HL-60/S4 (cell line): Measurements from ENCODE around the gene VAMP8.
"Not testable (repeated sequence)": the region's sequence is repeated elsewhere in the genome, so short reads cannot be mapped to it uniquely, and the experiment has no call there.

Experiments
- in situ Hi-C: fragments of 300-500 bp; cut with MboI; formaldehyde crosslinking; loops from 2 replicates; pipeline ENCODE4 v1.14.3; 2022; ENCODE audit warnings: low sequenced_read_pairs

VAMP8 gene

GRCh38 chr2:85577386-85578242, at the start of gene VAMP8:
Gene VAMP8, plus strand, starts transcription at chr2:85577586. Its CDS starts 61 bp downstream, at chr2:85577647.
- in situ Hi-C loops: no loop called here

GRCh38 chr2:85527787-85528186, 49.6 kb upstream of the VAMP8 start:
- in situ Hi-C loops: no loop called here

GRCh38 chr2:85528355-85528754, 49.0 kb upstream of the VAMP8 start:
- in situ Hi-C loops: no loop called here

- in situ Hi-C loops: no loop called here
Measured at GRCh38 chr2:85529809-85530208, 47.6 kb upstream of the VAMP8 start.

- in situ Hi-C loops: no loop called here
Measured at GRCh38 chr2:85531589-85531988, 45.8 kb upstream of the VAMP8 start.

- in situ Hi-C loops: no loop called here
Measured at GRCh38 chr2:85534099-85534498, 43.3 kb upstream of the VAMP8 start.

- in situ Hi-C loops: no loop called here
Measured at GRCh38 chr2:85534881-85535280, 42.5 kb upstream of the VAMP8 start.

GRCh38 chr2:85536479-85536878, 40.9 kb upstream of the VAMP8 start:
- in situ Hi-C loops: no loop called here

GRCh38 chr2:85537600-85538506, 39.5 kb upstream of the VAMP8 start:
- in situ Hi-C loops: no loop called here

- in situ Hi-C loops: no loop called here
Measured at GRCh38 chr2:85538507-85539360, 38.7 kb upstream of the VAMP8 start, which contains the start of gene MAT2A. Gene MAT2A, plus strand, starts transcription at chr2:85539168. Its CDS starts 120 bp downstream, at chr2:85539288.

GRCh38 chr2:85539361-85540132, 37.8 kb upstream of the VAMP8 start:
- in situ Hi-C loops: no loop called here

- in situ Hi-C loops: no loop called here
Measured at GRCh38 chr2:85540133-85540648, 37.2 kb upstream of the VAMP8 start.

GRCh38 chr2:85541262-85541661, 36.1 kb upstream of the VAMP8 start:
- in situ Hi-C loops: no loop called here

- in situ Hi-C loops: no loop called here
Measured at GRCh38 chr2:85541753-85542457, 35.5 kb upstream of the VAMP8 start.

GRCh38 chr2:85542777-85543176, 34.6 kb upstream of the VAMP8 start:
- in situ Hi-C loops: no loop called here

- in situ Hi-C loops: not testable (repeated sequence)
Measured at GRCh38 chr2:85544254-85544691, 33.1 kb upstream of the VAMP8 start.

- in situ Hi-C loops: not testable (repeated sequence)
Measured at GRCh38 chr2:85544915-85545779, 32.2 kb upstream of the VAMP8 start.

- in situ Hi-C loops: no loop called here
Measured at GRCh38 chr2:85545780-85546240, 31.6 kb upstream of the VAMP8 start.
